Uterus (tissue), 2 donors: ENCODE data around the gene TANGO6.

Source experiments
- POLR2A ChIP-seq, 2 donors: fragments of 450-650 bp; IDR thresholded peaks; one replicate each; pipeline ENCODE4 v1.6.1; 2016; ENCODE audit warnings: antibody characterized with exemption in 2 of 2, mild to moderate bottlenecking in 1 of 2, moderate library complexity in 1 of 2
- TF ChIP-seq, protein P1 (sequence below), 4 experiments: fragments of 200-600 bp in 2 of 4; fragments of 450-650 bp in 2 of 4; sonication (generic) in 2 of 4; IDR thresholded peaks; one replicate each; pipeline ENCODE4 v1.5.1; 2016 to 2019; ENCODE audit warnings: antibody characterized with exemption in 4 of 4, mild to moderate bottlenecking in 2 of 4, moderate library complexity in 1 of 4

DNA sequence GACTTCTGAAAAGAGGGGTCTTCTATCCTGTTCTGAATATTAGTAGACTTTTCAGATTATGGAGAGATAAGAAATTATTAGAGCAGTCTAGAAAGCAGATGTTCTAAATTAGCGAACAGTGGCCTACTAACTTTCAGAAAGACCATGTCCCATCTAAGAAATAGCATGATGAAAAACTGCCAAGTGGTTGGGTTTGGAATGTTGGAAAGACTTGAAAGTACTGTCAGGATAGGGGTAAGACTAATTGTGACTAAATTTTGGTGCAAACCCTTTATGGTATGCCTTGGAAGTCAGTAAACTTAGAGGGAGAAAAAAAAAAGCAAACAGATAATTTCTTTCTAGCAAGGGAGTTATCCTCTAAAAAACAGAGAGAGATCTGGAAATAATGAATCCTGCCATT lies 41.1 kb downstream of the TANGO6 start:
- no peak for TF ChIP-seq POLR2A (IDR thresholded peaks at IDR 0.05)
- TF ChIP-seq, protein P1, sequence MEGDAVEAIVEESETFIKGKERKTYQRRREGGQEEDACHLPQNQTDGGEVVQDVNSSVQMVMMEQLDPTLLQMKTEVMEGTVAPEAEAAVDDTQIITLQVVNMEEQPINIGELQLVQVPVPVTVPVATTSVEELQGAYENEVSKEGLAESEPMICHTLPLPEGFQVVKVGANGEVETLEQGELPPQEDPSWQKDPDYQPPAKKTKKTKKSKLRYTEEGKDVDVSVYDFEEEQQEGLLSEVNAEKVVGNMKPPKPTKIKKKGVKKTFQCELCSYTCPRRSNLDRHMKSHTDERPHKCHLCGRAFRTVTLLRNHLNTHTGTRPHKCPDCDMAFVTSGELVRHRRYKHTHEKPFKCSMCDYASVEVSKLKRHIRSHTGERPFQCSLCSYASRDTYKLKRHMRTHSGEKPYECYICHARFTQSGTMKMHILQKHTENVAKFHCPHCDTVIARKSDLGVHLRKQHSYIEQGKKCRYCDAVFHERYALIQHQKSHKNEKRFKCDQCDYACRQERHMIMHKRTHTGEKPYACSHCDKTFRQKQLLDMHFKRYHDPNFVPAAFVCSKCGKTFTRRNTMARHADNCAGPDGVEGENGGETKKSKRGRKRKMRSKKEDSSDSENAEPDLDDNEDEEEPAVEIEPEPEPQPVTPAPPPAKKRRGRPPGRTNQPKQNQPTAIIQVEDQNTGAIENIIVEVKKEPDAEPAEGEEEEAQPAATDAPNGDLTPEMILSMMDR (IDR thresholded peaks at IDR 0.05) = no peak
